CD4-positive, alpha-beta T cell treated with Interleukin-2 at 100 ng/mL for 4 hours (primary cell): ENCODE measurements around the gene ARL10.

Experiments used
- DNase-seq: peaks from one replicate; pipeline ENCODE4 v3.0.0-alpha.2; 2020; ENCODE audit warnings: low spot score

ARL10 gene

DNA sequence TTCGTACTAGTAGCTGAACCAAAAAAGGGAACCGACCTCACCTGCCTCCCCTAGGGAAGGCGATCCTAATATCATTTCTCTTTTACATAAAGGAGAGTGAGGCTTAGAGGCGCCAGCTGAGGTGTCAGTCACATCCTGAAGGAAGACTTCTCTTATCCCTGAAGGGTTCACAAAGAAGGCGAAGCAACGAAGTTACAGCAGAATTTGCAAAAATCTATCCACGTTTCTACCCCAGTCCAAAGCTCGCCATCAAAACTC, 3.1 kb upstream of the ARL10 start:
- DNase-seq, result no peak

DNA sequence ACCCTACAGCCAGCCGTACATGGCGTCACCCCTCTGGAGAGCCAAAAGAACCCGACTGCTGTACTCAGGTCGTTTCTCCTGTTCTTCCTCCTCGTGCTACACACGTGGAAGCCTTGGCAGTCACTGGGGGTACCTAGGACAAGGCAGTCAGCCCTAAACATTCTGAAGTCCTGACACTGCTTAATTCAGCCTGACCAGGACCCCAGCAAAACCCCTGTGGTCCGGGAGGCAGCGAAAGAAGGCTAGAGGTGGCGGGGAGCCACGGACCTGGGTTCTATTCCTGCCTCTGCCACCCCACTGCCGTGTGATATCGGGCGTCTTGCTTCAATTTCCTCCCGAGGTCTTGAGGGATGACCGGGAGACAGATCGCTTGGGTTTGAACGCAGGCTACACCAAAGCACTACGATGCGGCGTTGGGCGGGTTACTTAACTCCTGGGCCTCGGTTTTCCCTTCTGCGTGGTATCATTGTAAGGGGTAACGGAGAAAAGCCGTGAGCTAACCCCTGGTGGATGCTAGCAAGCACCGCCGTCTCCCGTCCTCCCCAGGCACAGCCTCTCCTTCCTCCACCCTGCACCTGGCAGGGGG, 429 bp upstream of the ARL10 start:
- DNase-seq, result no peak

DNA sequence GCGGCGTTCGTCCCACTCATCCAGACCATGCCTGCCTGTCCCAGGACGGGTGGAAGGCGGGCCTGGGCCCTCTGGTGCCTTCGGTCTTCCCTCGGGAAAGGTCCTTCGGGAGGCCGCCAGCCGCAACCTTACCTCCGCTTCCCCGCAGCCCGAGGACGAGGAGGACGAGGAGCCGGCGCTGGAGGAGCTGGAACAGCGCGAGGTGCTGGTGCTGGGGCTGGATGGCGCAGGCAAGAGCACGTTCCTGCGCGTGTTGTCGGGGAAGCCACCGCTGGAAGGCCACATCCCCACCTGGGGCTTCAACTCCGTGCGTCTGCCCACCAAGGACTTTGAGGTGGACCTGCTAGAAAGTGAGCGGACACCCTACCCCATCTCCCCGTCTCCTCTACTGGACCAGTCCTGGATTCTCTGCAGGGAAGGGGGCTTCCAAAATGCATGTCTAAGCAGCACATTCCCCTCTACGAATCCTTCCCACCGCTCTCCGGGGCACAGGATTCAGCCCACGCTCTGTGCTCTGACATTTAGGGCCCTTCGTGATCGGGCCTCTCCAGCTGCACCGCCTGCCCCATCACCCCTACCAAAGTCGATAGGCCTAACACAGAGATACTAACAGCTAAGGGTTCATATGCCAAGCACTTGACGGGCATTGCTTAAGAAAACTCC, 1.1 kb downstream of the ARL10 start:
- no peak for DNase-seq

DNA sequence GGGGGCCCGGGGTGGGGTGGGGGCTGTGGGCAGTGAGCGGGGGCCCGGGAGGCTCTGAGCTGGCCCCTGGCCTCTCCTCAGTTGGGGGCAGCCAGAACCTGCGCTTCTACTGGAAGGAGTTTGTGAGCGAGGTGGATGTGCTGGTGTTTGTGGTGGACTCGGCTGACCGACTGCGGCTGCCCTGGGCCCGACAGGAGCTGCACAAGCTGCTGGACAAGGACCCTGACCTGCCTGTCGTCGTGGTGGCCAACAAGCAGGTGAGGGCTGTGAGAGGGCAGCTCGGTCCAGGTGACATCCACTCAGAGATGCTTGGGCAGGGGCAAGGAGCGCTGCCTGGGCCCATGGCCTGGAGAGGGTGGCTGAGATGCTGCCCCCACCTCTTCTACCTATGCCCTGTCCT, 3.4 kb downstream of the ARL10 start:
- no peak for DNase-seq

- no peak for DNase-seq
Measured at GRCh38 chr5:176369934-176370711, 4.8 kb downstream of the ARL10 start.

GRCh38 chr5:176371621-176372539, 6.6 kb downstream of the ARL10 start:
- no peak for DNase-seq

- no peak for DNase-seq
Measured at GRCh38 chr5:176373100-176373818, 8.0 kb downstream of the ARL10 start.

DNA sequence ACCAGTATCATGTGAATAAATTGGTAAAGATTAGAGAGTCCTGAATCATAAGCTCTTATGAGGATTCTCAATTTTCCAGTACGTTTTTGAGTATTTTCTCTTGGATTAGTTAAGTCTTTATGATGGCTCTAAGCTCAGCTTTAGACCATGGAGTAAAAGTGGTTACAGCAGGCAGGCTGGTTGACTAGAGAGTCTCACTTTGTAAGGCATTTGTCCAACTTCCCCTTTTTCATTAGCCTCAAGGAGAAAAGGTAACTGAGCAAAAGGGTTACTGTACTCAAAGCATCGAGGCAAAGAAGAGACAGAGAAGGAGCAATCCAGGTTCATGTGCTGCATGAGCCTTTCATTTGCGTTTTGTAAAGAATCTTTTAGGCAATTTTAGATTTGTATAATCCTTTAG, 14.6 kb downstream of the ARL10 start:
- no peak for DNase-seq

GRCh38 chr5:176381423-176381822, 16.1 kb downstream of the ARL10 start:
- DNase-seq, result no peak

GRCh38 chr5:176381979-176382378, 16.7 kb downstream of the ARL10 start:
- DNase-seq, result no peak

GRCh38 chr5:176382721-176383120, 17.4 kb downstream of the ARL10 start:
- no peak for DNase-seq

DNA sequence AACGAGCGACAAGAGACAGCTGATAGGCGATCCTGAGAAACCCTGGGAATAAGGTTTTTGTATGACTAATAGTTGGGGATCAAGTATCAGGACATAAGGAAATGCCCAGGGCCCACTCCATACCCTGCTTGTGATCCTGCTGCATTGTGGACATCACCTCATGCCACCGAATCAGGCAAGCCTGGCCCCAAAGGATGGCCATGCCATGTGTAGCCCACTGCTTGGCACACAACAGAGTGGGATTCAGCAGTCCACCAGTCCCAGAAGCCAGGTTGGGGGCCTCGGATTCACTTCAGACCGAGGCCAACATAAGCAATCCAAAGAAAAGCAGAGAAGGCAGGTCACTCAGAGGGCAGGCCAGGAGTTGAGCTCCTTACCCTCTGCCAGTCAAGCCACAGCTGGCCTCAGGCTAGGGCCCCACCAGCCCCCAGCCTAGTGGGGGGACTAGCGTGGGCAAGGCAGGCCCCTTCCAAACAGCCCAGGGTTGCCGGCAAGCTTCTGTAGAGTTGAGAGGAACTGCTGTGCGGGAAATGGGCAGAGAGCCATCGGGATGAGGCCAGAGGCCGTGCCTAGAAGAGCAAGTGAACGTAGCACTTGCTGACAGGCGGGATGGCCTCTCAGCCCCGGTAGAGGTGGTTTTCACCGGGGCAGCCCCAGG, 18.1 kb downstream of the ARL10 start:
- no peak for DNase-seq

DNA sequence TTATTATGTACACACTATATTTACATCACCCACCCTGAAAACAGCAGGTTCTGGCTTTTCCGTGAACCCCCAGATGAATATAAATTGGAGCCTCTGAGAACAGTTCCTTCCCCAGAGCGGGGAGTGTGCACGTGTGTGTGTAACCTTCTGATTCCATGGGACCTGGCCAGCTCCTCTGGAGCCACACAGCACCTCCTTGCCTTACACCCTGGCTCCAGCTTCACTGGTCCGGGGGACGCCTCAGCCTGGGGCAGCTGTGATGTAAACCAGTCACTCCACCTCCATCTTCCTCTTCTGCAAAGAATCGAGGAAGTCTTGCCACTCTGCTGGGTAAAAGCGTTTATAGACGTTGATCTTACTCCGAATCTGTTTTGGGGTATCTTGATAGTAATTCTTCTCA, 18.7 kb downstream of the ARL10 start:
- no peak for DNase-seq

- DNase-seq, result no peak
Measured at GRCh38 chr5:176384366-176384930, 19.2 kb downstream of the ARL10 start.

GRCh38 chr5:176384991-176385390, 19.7 kb downstream of the ARL10 start:
- no peak for DNase-seq

GRCh38 chr5:176386491-176386890, 21.2 kb downstream of the ARL10 start:
- DNase-seq, result no peak

DNA sequence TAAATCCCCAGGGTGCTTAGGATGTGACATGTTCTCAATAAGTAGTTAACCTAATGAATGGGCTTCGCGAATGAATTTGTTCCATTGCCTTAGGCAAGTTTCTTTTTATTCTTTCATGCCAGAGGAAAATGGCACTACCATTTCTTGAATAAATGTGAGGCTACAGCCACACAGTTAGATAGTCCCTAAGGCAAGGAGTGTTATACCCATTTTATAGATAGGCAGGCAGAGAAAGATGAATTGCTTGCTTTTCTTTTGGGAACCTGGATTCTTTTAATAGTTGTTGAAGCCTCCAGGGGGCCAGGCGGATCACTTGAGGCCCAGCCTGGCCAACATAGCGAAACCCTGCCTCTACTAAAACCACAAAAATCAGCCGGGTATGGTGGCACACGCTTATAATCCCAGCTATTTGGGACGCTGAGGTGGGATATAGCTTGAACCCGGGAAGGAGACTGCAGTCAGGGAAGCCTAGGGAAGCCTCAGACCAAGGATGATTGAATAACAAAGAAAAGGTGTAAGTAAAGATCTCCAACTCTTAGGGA, 22.2 kb downstream of the ARL10 start:
- DNase-seq, result no peak

DNA sequence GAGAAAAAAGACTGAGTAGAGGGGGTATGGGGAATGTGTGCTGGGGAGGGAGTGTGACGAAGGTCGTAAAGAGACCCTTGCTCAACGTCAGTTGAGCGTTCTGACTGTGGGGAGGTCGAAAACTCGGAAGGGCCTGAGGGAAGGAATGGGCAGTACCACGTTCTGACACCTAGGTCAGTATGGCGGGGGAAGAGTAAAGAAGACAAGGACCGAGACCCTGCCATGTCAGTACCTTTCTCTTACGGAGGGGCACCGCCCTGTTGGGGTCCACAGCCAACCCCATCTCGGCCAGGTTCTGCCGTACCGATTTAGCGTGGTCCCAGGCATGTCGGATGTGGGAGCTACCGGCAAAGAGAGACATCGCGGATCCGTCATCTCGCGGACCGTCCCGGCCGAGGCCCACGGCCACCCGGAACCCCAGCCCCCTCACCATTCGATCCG, 22.7 kb downstream of the ARL10 start:
- no peak for DNase-seq

- peak; percentile 99 for DNase-seq
Measured at GRCh38 chr5:176388444-176389134, 23.3 kb downstream of the ARL10 start, which contains the start of the genes HIGD2A and NOP16. Gene HIGD2A, plus strand, starts transcription at chr5:176388751. Its CDS starts 69 bp downstream, at chr5:176388820. Gene NOP16, minus strand, starts transcription at chr5:176388598. Its CDS starts 59 bp downstream, at chr5:176388539.
